ENCODE results near the gene ILKAP.

DNA sequence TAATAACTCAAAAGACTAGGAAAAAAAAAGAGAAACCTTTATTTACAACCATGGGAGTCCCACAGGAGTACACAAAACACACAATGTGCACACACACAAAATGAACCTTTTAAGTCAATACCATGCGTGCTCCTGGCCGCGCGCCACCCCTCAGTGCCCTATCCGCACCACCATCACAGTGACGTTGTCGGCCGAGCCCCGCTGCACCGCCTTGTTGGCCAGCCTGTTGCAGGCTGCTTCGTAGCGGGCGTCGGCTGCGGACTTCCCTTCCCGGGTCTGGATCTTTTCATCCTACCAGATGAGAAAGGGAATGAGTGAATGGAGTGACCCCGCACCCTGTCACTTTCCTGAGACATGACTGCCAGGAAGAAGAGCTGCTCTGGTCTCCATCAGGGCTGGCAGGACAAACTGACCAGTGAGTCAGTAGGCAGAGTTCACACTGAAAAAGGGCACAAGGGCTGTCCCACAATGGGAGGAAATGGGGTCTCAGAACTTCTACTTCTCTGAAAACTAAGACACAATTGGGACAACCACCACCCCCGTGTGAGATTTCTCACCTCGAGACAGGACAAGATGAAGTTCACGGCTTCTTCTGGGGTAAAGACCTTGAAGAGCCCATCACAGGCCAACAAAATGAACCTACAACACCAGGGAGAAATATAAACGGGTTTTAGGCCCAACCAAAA lies 33.0 kb downstream of the ILKAP start:
- TF ChIP-seq, protein P1, sequence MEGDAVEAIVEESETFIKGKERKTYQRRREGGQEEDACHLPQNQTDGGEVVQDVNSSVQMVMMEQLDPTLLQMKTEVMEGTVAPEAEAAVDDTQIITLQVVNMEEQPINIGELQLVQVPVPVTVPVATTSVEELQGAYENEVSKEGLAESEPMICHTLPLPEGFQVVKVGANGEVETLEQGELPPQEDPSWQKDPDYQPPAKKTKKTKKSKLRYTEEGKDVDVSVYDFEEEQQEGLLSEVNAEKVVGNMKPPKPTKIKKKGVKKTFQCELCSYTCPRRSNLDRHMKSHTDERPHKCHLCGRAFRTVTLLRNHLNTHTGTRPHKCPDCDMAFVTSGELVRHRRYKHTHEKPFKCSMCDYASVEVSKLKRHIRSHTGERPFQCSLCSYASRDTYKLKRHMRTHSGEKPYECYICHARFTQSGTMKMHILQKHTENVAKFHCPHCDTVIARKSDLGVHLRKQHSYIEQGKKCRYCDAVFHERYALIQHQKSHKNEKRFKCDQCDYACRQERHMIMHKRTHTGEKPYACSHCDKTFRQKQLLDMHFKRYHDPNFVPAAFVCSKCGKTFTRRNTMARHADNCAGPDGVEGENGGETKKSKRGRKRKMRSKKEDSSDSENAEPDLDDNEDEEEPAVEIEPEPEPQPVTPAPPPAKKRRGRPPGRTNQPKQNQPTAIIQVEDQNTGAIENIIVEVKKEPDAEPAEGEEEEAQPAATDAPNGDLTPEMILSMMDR (IDR thresholded peaks at IDR 0.05; ENCODE audit: low read length), result no peak
- no peak for TF ChIP-seq EZH2 (optimal IDR thresholded peaks at IDR 0.05; ENCODE audit: low read depth, low read length)

Data from MM.1S (cell line).